Thoracic aorta (tissue), 2 donors: ENCODE measurements around the gene PAX2. TPM values are rescaled to one million over a fixed set of nuclear protein-coding genes. Genes with fewer than 3 reads are reported as not detected.

Experiments
- ATAC-seq: fragments of 150-250 bp; one replicate; pipeline ENCODE4 v1.8.0; 2017; ENCODE audit warnings: low read depth; ENCODE audit not compliant: insufficient number of reproducible peaks, low FRiP score
- DNase-seq: peaks from one replicate; pipeline ENCODE4 v3.0.0-alpha.2; 2020; ENCODE audit warnings: low spot score
- H3K27ac ChIP-seq, 2 donors: fragments of 200-600 bp; sonication (generic); 1 replicate in 1 of 2; 2 replicates in 1 of 2; pipeline ENCODE4 v1.5.1; 2016; ENCODE audit warnings: mild to moderate bottlenecking in 2 of 2, moderate library complexity in 2 of 2
- H3K27me3 ChIP-seq: fragments of 200-600 bp; sonication (generic); replicated peaks from 2 replicates; pipeline ENCODE4 v1.6.0; 2016; ENCODE audit warnings: mild to moderate bottlenecking; ENCODE audit not compliant: insufficient read depth
- H3K36me3 ChIP-seq: fragments of 200-600 bp; sonication (generic); one replicate; pipeline ENCODE4 v1.5.1; 2016
- H3K4me1 ChIP-seq, 2 donors: fragments of 200-600 bp; sonication (generic); 1 replicate in 1 of 2; 2 replicates in 1 of 2; pipeline versions ENCODE4 v1.5.1 to v1.6.0; 2016; ENCODE audit warnings: low read depth in 2 of 2, mild to moderate bottlenecking in 1 of 2; ENCODE audit not compliant: control insufficient read depth in 1 of 2
- H3K4me3 ChIP-seq: fragments of 200-600 bp; sonication (generic); 2 replicates; pipeline ENCODE4 v1.5.1; 2016; ENCODE audit warnings: mild to moderate bottlenecking
- H3K9me3 ChIP-seq: fragments of 200-600 bp; sonication (generic); 2 replicates; pipeline ENCODE4 v1.5.1; 2016
- total RNA-seq, 2 donors: library from RNA; depleted of rRNA; stranded (reverse); fragments of >200 nt; gene quantifications; one replicate each; pipeline versions ENCODE4 v1.1.0 to v1.2.3, GENCODE V29; 2016
- TF ChIP-seq, protein P1 (sequence below): fragments of 200-600 bp; sonication (generic); IDR thresholded peaks from one replicate; pipeline ENCODE4 v1.5.1; 2019; ENCODE audit warnings: antibody characterized with exemption

The PAX2 gene
- total RNA-seq, 2 donors from 2014 or later = not detected

DNA sequence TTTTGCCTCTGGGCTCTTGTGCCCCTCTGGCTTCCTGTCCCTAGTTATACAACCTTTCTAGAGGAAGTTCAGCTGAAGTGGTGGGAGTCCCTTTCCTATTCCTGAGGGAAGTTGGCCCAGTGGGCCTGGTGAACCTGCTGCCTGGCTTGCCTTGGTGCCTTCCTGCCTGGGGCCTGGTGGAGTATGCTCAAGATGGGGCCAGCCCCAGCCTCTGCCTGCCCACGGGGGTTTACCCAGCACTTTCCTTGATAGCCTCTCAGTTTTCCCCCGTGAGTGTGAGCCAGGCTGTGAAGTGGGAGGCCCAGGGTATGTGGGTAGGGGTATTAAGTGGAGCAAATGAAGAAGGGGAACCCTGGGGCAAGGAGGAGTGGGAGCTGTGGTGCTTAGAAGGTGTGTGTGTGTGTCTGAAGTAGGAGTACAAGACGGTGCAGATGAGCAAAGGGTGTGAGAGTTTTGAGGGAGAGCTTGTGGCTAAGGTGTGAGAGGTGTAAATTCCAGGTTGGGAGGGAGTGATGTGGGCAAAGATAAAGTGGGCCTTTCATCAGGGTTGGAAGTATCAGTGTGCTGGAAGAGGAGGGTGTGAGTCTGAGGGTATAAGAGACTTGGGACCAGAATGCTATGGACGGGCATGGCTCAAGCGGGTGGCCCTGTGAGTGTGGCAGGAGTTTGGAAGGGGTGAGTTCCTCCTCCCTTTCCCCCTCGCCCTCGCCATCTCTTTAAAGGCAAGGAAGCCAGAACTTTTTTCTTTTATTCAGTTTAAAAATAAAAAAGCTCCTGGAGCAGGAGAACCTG, 10.9 kb upstream of the PAX2 start:
- H3K36me3 ChIP-seq = no peaks in the 10 kb centered on the region
- no peak overlapping the region for H3K27ac ChIP-seq
- DNase-seq (no peak), ATAC-seq (no peak)
- H3K4me1 ChIP-seq = peaks cover 18 to 39% of the 10 kb centered on the region in 2 donors
- no peak overlapping the region for H3K4me3 ChIP-seq
- H3K9me3 ChIP-seq = no peaks in the 10 kb centered on the region
- TF ChIP-seq, protein P1, sequence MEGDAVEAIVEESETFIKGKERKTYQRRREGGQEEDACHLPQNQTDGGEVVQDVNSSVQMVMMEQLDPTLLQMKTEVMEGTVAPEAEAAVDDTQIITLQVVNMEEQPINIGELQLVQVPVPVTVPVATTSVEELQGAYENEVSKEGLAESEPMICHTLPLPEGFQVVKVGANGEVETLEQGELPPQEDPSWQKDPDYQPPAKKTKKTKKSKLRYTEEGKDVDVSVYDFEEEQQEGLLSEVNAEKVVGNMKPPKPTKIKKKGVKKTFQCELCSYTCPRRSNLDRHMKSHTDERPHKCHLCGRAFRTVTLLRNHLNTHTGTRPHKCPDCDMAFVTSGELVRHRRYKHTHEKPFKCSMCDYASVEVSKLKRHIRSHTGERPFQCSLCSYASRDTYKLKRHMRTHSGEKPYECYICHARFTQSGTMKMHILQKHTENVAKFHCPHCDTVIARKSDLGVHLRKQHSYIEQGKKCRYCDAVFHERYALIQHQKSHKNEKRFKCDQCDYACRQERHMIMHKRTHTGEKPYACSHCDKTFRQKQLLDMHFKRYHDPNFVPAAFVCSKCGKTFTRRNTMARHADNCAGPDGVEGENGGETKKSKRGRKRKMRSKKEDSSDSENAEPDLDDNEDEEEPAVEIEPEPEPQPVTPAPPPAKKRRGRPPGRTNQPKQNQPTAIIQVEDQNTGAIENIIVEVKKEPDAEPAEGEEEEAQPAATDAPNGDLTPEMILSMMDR = no peak
- peaks cover 57% of the 10 kb centered on the region for H3K27me3 ChIP-seq

DNA sequence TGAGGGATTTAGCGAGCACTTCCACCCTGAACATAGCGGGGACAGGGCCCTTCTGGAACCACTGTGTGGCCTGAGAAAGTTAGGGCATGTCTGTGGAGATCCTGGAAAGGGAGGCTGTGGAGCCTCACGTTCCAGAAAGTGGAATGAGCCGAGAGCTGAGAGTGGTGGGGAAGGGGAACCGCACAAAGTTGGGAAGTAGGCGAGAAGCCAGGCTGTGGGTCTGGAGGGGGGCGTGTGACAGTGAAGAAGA, 10.4 kb upstream of the PAX2 start:
- H3K4me3 ChIP-seq = no peak overlapping the region
- DNase-seq (no peak), ATAC-seq (no peak)
- H3K4me1 ChIP-seq = peaks cover 13 to 38% of the 10 kb centered on the region in 2 donors
- H3K27ac ChIP-seq = no peak overlapping the region
- TF ChIP-seq, protein P1 = no peak
- H3K27me3 ChIP-seq = peaks cover 62% of the 10 kb centered on the region
- no peaks in the 10 kb centered on the region for H3K9me3 ChIP-seq
- H3K36me3 ChIP-seq = no peaks in the 10 kb centered on the region

DNA sequence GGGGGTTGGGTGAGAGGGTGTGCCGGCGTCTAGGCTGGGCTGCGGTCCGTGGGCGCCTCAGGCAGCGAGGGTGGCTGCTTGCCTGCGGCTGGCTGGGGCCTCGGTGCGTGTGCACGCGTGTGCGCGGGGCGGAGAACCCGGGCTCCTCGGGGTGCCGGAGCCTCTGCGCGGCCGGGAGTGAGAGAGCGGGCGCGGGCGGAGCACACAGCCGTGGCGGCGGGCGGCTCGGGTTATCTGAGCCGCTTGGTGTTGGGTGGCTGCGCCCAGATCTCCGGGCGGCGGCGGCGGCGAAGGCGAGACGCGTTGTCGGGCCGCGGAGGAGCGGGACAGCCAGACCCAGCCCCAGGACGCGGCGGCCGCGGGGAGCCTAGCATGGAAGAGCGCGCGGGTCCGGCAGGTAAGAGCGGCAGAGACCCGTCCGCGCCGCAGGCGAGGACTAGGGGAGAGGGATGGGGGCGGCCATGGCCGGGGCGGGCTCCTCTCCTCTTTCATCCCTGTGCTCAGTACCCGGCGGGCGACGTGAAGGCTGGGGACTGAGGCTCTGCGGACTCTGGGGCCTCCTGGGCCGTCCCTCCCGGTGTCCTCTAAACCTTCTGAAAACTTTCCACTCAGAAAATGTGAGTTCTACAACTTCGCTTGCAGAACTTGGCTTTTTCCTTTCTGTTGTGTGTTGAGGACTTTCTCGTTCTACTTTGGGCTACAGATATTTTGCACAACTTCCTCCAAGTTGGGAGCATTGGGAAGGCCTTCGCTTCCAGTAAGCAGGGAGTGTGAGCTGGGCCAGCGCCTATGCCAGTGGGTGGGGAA, 9.8 kb upstream of the PAX2 start:
- DNase-seq (no peak), ATAC-seq (no peak)
- H3K4me1 ChIP-seq = peaks cover 10 to 32% of the 10 kb centered on the region in 2 donors
- H3K36me3 ChIP-seq = no peaks in the 10 kb centered on the region
- peaks cover 68% of the 10 kb centered on the region for H3K27me3 ChIP-seq
- TF ChIP-seq, protein P1 = no peak
- no peak overlapping the region for H3K4me3 ChIP-seq
- H3K9me3 ChIP-seq = no peaks in the 10 kb centered on the region
- H3K27ac ChIP-seq = no peak overlapping the region

DNA sequence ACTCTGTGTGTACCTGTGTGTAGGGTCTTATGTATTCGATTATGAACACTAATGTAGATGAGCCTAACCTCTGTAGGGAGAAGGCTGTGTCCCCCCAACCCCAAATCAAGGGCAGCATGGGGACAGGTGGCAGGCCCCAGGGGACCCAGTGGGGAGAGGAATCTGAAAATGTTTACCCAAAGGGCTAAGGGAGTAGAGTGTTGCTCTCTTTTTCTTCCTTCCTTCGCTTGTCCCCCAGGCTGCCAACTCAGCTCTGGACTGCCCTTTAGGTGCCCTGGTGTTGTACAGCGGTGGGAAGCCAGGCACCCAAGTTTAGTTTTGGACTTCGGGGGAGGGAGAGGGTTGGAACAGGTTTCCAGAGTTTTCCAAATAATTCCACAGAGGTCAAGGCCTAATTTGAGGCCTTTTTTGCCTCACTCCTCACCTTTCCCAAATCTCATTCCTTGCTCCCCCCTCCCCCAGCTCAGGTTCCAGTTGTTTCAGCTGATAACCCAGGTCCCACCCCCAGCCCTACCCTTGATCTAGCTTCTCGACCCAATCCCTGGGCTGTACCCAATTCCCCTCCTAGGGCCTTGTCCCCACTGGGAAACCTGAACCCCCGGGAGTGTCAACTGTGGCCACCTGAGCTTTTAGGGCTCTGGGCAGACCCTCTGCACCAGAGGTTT, 9.1 kb upstream of the PAX2 start:
- Histone ChIP-seq H3K27ac (no peak overlapping the region), H3K4me3 (no peak overlapping the region), H3K9me3 (no peaks in the 10 kb centered on the region), H3K4me1 (peaks cover 5 to 32% of the 10 kb centered on the region in 2 donors), H3K36me3 (no peaks in the 10 kb centered on the region), H3K27me3 (peaks cover 69% of the 10 kb centered on the region)
- DNase-seq (no peak), ATAC-seq (no peak)
- TF ChIP-seq, protein P1 = no peak

DNA sequence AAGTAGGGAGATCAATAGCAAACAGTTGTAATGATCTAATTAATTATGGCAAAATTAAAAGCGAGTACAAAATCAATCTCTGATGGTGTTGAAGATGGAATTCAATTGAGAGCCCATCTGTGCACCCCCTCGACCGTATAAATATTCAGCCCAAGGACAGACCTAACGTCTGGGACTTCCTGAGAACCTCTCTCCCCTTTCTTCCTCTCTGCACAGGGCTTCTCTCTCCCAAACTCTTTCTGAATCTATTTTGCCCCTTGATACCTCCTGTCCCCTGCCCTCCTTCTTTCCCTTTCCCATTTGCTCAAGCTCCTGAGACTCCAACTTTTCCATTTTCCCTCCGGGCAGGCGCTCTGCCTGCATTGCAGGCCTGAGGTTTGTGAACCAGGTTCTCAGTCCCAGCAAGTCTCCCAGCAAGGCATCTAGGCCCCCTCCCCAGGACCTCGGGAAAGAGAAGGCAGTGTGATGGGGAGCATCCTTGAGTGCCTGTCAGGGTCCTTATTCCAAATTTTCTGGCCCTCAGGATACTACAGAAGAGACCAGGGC, 8.5 kb upstream of the PAX2 start:
- Histone ChIP-seq H3K36me3 (no peaks in the 10 kb centered on the region), H3K9me3 (no peaks in the 10 kb centered on the region), H3K27ac (no peak overlapping the region), H3K27me3 (peaks cover 63% of the 10 kb centered on the region), H3K4me3 (peak overlapping the region; percentile 52), H3K4me1 (peaks cover 8 to 38% of the 10 kb centered on the region in 2 donors)
- DNase-seq (no peak), ATAC-seq (no peak)
- TF ChIP-seq, protein P1 = no peak
